GM23338 (cell line): ENCODE data around the gene CLEC1B. TPM values are rescaled to one million over a fixed set of nuclear protein-coding genes. Genes with fewer than 3 reads are reported as not detected.
A peak's percentile ranks its signal among the peaks of the same experiment; 100 is the strongest.

Source experiments
- ATAC-seq: fragments of 200-7000 bp; cut with Tn5 transposase; 3 replicates; pipeline ENCODE4 v1.9.1; 2020
- DNase-seq: peaks from one replicate; pipeline ENCODE4 v3.0.0-alpha.2; 2015; ENCODE audit warnings: low spot score
- H2AFZ ChIP-seq: fragments of 200-600 bp; sonication (generic); 2 replicates; pipeline ENCODE4 v1.8.0; 2016; ENCODE audit warnings: antibody characterized with exemption, mild to moderate bottlenecking, moderate library complexity
- H3F3A ChIP-seq: fragments of 200-600 bp; sonication (generic); replicated peaks from 2 replicates; pipeline ENCODE4 v1.8.0; 2017; ENCODE audit warnings: antibody characterized with exemption, mixed run types, low read depth
- H3K27ac ChIP-seq: fragments of 200-600 bp; sonication (generic); 2 replicates; pipeline ENCODE4 v1.6.1; 2016; ENCODE audit warnings: low read depth
- H3K27me3 ChIP-seq: fragments of 200-600 bp; sonication (generic); 2 replicates; pipeline ENCODE4 v1.8.0; 2016; ENCODE audit warnings: mild to moderate bottlenecking, mixed run types, moderate library complexity; ENCODE audit not compliant: insufficient read depth
- H3K36me3 ChIP-seq: fragments of 200-600 bp; sonication (generic); 2 replicates; pipeline ENCODE4 v1.8.0; 2016; ENCODE audit warnings: mild to moderate bottlenecking; ENCODE audit not compliant: insufficient read depth
- H3K4me1 ChIP-seq: fragments of 200-600 bp; sonication (generic); 2 replicates; pipeline ENCODE4 v1.8.0; 2016; ENCODE audit warnings: mild to moderate bottlenecking, moderate library complexity; ENCODE audit not compliant: insufficient read depth
- H3K4me2 ChIP-seq: fragments of 200-600 bp; sonication (generic); 2 replicates; pipeline ENCODE4 v1.7.1; 2017; ENCODE audit warnings: mixed run types
- H3K4me3 ChIP-seq: fragments of 200-600 bp; sonication (generic); 2 replicates; pipeline ENCODE4 v1.6.1; 2016; ENCODE audit warnings: mixed run types
- H3K79me2 ChIP-seq: fragments of 200-600 bp; sonication (generic); replicated peaks from 2 replicates; pipeline ENCODE4 v1.8.0; 2017; ENCODE audit warnings: mild to moderate bottlenecking; ENCODE audit not compliant: insufficient read depth
- H3K9me2 ChIP-seq: fragments of 200-600 bp; sonication (generic); 2 replicates; pipeline ENCODE4 v1.8.0; 2017; ENCODE audit not compliant: insufficient read depth
- H4K20me1 ChIP-seq: fragments of 200-600 bp; sonication (generic); replicated peaks from 2 replicates; pipeline ENCODE4 v1.8.0; 2017; ENCODE audit warnings: mild to moderate bottlenecking; ENCODE audit not compliant: insufficient read depth
- H3K27ac Mint-ChIP-seq: 2 replicates; pipeline ENCODE4 v1.8.0; 2020; ENCODE audit warnings: inconsistent platforms, mild to moderate bottlenecking, moderate library complexity, mixed read lengths
- H3K27me3 Mint-ChIP-seq: 3 replicates; pipeline ENCODE4 v1.8.0; 2022; ENCODE audit warnings: low read depth, mild to moderate bottlenecking, moderate library complexity, mixed read lengths, inconsistent platforms; ENCODE audit not compliant: insufficient read depth, poor library complexity
- H3K36me3 Mint-ChIP-seq: 3 replicates; pipeline ENCODE4 v1.8.0; 2021; ENCODE audit warnings: low read depth, mild to moderate bottlenecking, inconsistent platforms, moderate library complexity, mixed read lengths
- H3K4me1 Mint-ChIP-seq: 3 replicates; pipeline ENCODE4 v1.8.0; 2020; ENCODE audit warnings: mild to moderate bottlenecking, inconsistent platforms, mixed read lengths
- H3K4me3 Mint-ChIP-seq: 3 replicates; pipeline ENCODE4 v1.8.0; 2021; ENCODE audit warnings: moderate library complexity, mild to moderate bottlenecking, inconsistent platforms, mixed read lengths
- H3K9me3 Mint-ChIP-seq: 3 replicates; pipeline ENCODE4 v1.8.0; 2020; ENCODE audit warnings: moderate library complexity, mild to moderate bottlenecking, inconsistent platforms, mixed read lengths
- CREB1 ChIP-seq: fragments of 250-450 bp; sonication (Bioruptor Pico); IDR thresholded peaks from 2 replicates; pipeline ENCODE4 v1.5.0; 2020; ENCODE audit warnings: low read depth, mild to moderate bottlenecking, moderate library complexity
- CTCF ChIP-seq, 2 experiments: fragments of 200-600 bp in 1 of 2; sonication (generic) in 1 of 2; conservative IDR thresholded peaks; 2 replicates each; pipeline versions ENCODE4 v1.5.1 to v1.6.1; 2016 to 2017; ENCODE audit warnings: antibody characterized with exemption in 2 of 2, low read depth in 2 of 2, mild to moderate bottlenecking in 2 of 2, moderate library complexity in 1 of 2
- ETS1 ChIP-seq: IDR thresholded peaks from 2 replicates; pipeline ENCODE4 v1.6.1; 2016; ENCODE audit warnings: antibody characterized with exemption
- EZH2 ChIP-seq: fragments of 200-600 bp; sonication (generic); IDR thresholded peaks from one replicate; pipeline ENCODE4 v1.8.0; 2017; ENCODE audit warnings: antibody characterized with exemption, mild to moderate bottlenecking, low read depth; ENCODE audit not compliant: unreplicated experiment
- EZH2phosphoT487 ChIP-seq: fragments of 200-600 bp; sonication (generic); IDR thresholded peaks from one replicate; pipeline ENCODE4 v1.8.1; 2018; ENCODE audit warnings: antibody characterized with exemption; ENCODE audit not compliant: unreplicated experiment
- NANOG ChIP-seq: IDR thresholded peaks from 2 replicates; pipeline ENCODE4 v1.6.1; 2016; ENCODE audit warnings: antibody characterized with exemption, borderline replicate concordance
- REST ChIP-seq: IDR thresholded peaks from one replicate; pipeline ENCODE4 v1.6.1; 2018; ENCODE audit warnings: antibody characterized with exemption; ENCODE audit not compliant: unreplicated experiment
- ZNF114 ChIP-seq: fragments of 250-450 bp; sonication (Bioruptor Pico); IDR thresholded peaks from 2 replicates; pipeline ENCODE4 v1.5.0; 2020; ENCODE audit warnings: mild to moderate bottlenecking, moderate library complexity
- ZNF331 ChIP-seq: fragments of 250-450 bp; sonication (Bioruptor Pico); IDR thresholded peaks from 2 replicates; pipeline ENCODE4 v1.5.0; 2020; ENCODE audit warnings: low read depth, mild to moderate bottlenecking, moderate library complexity
- ZNF462 ChIP-seq: fragments of 250-450 bp; sonication (Bioruptor Pico); IDR thresholded peaks from 2 replicates; pipeline ENCODE4 v1.5.0; 2020; ENCODE audit warnings: mild to moderate bottlenecking, moderate library complexity
- polyA plus RNA-seq: library from polyadenylated mRNA; unstranded; fragments of >200 nt; fragmentation: Nextera tagmentation; extraction: Ambion mirVana; gene quantifications from 2 replicates; pipeline ENCODE4 v1.2.1, GENCODE V29; 2016
- total RNA-seq: library from RNA; depleted of rRNA; stranded (reverse); fragments of >200 nt; shearing (Covaris generic); gene quantifications from 2 replicates; pipeline ENCODE4 v1.2.3, GENCODE V29; 2014

Gene CLEC1B
- total and polyA plus RNA-seq, 2 experiments from 2014 or later: not detected

- TF ChIP-seq ZNF462 (CRISPR knock-in tag) (no peak), CTCF (conservative IDR thresholded peaks at IDR 0.05; ENCODE audit: low read depth in 2 of 2) (no peak), ZNF114 (CRISPR knock-in tag) (no peak), NANOG (no peak)
Measured at GRCh38 chr12:9992296-9992695, 6.6 kb downstream of the CLEC1B start (continued).

- no peak overlapping the region; the same call in 1 of the 2 replicates for H3K27ac Mint-ChIP-seq
- Histone ChIP-seq H3K4me1 (no peaks in the 10 kb centered on the region; the same call in 1 of the 2 replicates), H3K36me3 (no peaks in the 10 kb centered on the region), H3K9me2 (0 out of 2 replicates have a peak, but pooled peaks cover 4% of the 10 kb centered on the region), H3K79me2 (no peaks in the 10 kb centered on the region), H2AFZ (peak overlapping the region; percentile 34; the same call in 1 of the 2 replicates), H3K4me3 (no peak overlapping the region), H3K27me3 (no peaks in the 10 kb centered on the region), H3K4me2 (no peak overlapping the region), H3F3A (no peaks in the 10 kb centered on the region), H3K27ac (no peak overlapping the region), H4K20me1 (no peaks in the 10 kb centered on the region)
- peaks cover 3% of the 10 kb centered on the region; the same call in 1 of the 3 replicates for H3K36me3 Mint-ChIP-seq
- ATAC-seq (no peak), DNase-seq (no peak)
- no peaks in the 10 kb centered on the region for H3K9me3 Mint-ChIP-seq
- H3K4me1 Mint-ChIP-seq: peaks cover 10% of the 10 kb centered on the region
- no peak overlapping the region for H3K4me3 Mint-ChIP-seq
- H3K27me3 Mint-ChIP-seq: no peaks in the 10 kb centered on the region
- TF ChIP-seq EZH2phosphoT487 (no peak), ETS1 (no peak), ZNF331 (CRISPR knock-in tag) (no peak), CREB1 (no peak), ZNF114 (CRISPR knock-in tag) (no peak), REST (no peak), EZH2 (no peak), NANOG (no peak)
Measured at GRCh38 chr12:9991876-9992275, 7.0 kb downstream of the CLEC1B start.
